H1 (cell line): ENCODE data around the gene EIF2S2. TPM values are rescaled to one million over a fixed set of nuclear protein-coding genes. Genes with fewer than 3 reads are reported as not detected.

Experiments
- CBX5 ChIP-seq: fragments of 300-800, 300-1000 bp; sonication (generic); IDR thresholded peaks from 2 replicates; pipeline ENCODE4 v1.7.1; 2016; ENCODE audit warnings: antibody characterized with exemption, low read length, low read depth
- CHD7 ChIP-seq: fragments of 300-600 bp; sonication (generic); IDR thresholded peaks from 2 replicates; pipeline ENCODE4 v1.7.1; 2012; ENCODE audit warnings: low read length, moderate library complexity, mild to moderate bottlenecking, inconsistent platforms; ENCODE audit not compliant: insufficient replicate concordance
- CTCF ChIP-seq, 3 experiments: IDR thresholded peaks; 1 replicate in 2 of 3; 2 replicates in 1 of 3; pipeline versions ENCODE4 v1.5.1 to v1.6.1; 2011; ENCODE audit warnings: low read length in 3 of 3, mild to moderate bottlenecking in 3 of 3, inconsistent platforms in 2 of 3, low read depth in 1 of 3, moderate library complexity in 1 of 3; ENCODE audit not compliant: insufficient read depth in 1 of 3; ENCODE audit errors: control extremely low read depth in 1 of 3
- GABPA ChIP-seq: IDR thresholded peaks from 2 replicates; pipeline ENCODE4 v1.6.1; 2011; ENCODE audit warnings: mild to moderate bottlenecking, low read length, moderate library complexity, borderline replicate concordance; ENCODE audit not compliant: insufficient read depth
- JUN ChIP-seq: IDR thresholded peaks from 2 replicates; pipeline ENCODE4 v1.6.1; 2011; ENCODE audit warnings: low read depth, mild to moderate bottlenecking, improper control_type of control experiment, low read length
- MAX ChIP-seq: IDR thresholded peaks from 2 replicates; pipeline ENCODE4 v1.6.1; 2012; ENCODE audit warnings: inconsistent platforms
- RXRA ChIP-seq: IDR thresholded peaks from 2 replicates; pipeline ENCODE4 v1.6.1; 2011; ENCODE audit warnings: low read depth, mild to moderate bottlenecking, low read length, moderate library complexity; ENCODE audit not compliant: insufficient read depth
- SP2 ChIP-seq: IDR thresholded peaks from 2 replicates; pipeline ENCODE4 v1.6.1; 2012; ENCODE audit warnings: mild to moderate bottlenecking, low read length, inconsistent platforms
- TAF7 ChIP-seq: optimal IDR thresholded peaks from 2 replicates; pipeline ENCODE3; 2011; ENCODE audit warnings: low read depth, mild to moderate bottlenecking, inconsistent platforms, low read length, moderate library complexity, borderline replicate concordance
- polyA plus RNA-seq, 7 experiments: library from polyadenylated mRNA; depleted of rRNA in 3 of 7; stranded (reverse) in 5 of 7; unstranded in 2 of 7; fragments of >200 nt in 5 of 7; fragments of 200-250 nt in 2 of 7; gene quantifications; 1 replicate in 5 of 7; 2 replicates in 1 of 7; 4 replicates in 1 of 7; pipeline versions ENCODE4 v1.2.1 to v1.2.3, GENCODE V29; 2011 to 2013; ENCODE audit warnings: missing spikeins in 2 of 7, mixed read lengths in 2 of 7
- total RNA-seq: library from RNA; stranded (reverse); fragmentation: NEBNext Ultra II Directional; extraction: Animal tissue kit (Norgen Biotek cat#: 25700); gene quantifications from 2 replicates; pipeline ENCODE4 v1.2.1, GENCODE V29; 2021

Gene EIF2S2
- total and polyA plus RNA-seq, 2 of the 8 experiments (the other 6 are each of a cell fraction or from before 2014, with no cell fraction given) = 59.5 to 142 TPM

- no peak for TF ChIP-seq CTCF (IDR thresholded peaks at IDR 0.05; ENCODE audit: control extremely low read depth in 1 of 3, insufficient read depth in 1 of 3, low read depth in 1 of 3, low read length in 3 of 3)
- TF ChIP-seq JUN = no peak
- no peak for TF ChIP-seq CBX5
- no peak for TF ChIP-seq SP2
- TF ChIP-seq CHD7 = no peak
- TF ChIP-seq GABPA = no peak
- TF ChIP-seq RXRA = no peak
- no peak for TF ChIP-seq TAF7
- TF ChIP-seq MAX = no peak
- TF ChIP-seq, all 59 proteins: peak for 0
Observed at GRCh38 chr20:34079818-34080217, 32.2 kb downstream of the EIF2S2 start (continued).
